ENCODE measurements around the gene CFAP99.
A peak's percentile ranks its signal among the peaks of the same experiment; 100 is the strongest.

CFAP99 gene

DNA sequence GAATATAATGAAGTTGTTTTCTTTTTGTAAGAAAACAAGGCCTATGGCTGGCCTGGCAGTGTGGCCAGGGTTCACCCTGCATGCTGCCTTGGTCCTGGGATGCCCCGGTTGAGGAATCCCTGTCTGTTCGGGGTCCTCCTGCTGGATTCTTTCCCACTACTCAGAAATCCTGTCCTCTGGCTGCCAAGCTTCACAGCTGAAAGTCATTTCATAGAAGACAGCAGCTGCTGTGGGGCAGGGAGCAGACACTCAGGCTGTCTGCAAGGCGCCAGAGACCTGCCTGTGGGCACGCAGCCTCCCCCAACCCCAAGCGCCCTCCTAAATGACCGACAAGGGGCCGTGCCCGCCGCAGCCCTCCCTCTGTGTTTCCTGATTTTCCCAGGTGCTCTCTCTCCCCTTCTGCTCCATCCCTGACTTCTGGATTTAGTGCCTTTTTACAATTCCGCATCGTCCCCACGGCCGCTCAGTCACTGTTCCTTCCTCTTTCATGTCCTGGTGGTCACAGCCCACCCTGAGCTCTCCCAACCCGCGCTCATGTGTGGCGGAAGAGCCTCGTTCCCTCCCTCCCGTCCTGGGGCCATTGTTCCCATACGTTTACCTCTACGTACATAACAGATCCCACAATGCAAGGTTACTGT lies 27.9 kb upstream of the CFAP99 start:
- DNase-seq = no peak

DNA sequence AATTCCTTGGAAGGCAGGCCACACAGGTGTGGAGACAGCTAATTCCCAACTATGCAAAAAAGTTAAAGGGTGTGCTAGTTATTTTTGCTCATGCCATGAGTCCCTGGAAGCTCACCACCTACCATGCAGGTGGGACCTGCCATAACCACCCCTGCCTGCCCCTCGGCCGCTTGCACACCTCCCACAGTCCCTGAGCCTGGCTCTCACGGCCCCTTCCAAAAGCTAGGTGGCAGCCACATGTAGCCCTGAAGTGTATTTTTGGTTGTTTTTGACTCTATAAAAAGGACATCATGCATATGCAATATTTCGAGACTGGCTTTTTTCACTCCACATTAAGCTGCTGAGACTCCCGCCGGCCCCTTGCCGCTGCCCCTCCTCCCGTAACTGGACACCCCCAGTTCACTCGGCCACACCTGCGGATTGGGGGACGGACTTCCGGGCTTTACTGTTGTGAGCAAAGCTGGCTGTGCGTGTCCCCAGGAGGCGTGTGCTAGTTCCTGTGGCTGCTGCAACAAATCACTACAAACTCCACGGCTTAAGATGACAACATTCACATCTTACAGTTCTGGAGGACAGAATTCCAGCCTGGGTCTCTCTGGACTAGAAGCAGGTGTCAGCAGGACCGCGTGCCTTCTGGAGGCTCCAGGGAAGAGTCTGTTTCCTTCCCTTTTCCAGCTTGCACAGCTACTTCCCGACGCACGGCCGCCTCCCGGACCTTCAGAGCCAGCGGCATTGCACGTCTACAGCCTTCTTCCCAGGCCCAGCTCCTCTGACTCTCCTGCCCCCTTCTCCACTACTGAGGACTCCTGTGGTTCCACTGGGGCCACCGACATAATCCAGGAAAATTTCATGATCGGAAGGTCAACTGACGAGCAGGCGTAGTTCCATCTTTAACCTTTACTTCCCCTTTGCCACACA lies 25.1 kb upstream of the CFAP99 start:
- no peak for DNase-seq

DNA sequence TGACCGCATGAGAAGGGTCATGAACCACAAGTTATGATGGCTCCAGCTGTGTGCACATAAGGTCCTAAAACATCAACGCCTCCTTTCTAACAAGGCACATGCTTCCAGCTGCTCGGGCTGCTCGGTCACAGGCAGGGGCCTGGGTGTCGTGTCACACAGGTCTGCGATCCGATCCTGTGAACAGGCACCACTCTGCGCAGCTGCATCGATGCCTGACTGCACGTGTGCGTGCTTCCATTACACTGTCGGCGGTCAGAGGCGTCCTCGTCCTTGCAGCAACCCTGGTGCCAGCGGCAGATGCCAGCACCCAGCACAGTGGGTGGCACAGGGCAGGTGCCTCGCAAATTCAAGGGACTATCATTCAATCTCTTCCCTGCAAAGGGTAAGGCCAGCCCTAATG lies 24.2 kb upstream of the CFAP99 start:
- DNase-seq = no peak

DNA sequence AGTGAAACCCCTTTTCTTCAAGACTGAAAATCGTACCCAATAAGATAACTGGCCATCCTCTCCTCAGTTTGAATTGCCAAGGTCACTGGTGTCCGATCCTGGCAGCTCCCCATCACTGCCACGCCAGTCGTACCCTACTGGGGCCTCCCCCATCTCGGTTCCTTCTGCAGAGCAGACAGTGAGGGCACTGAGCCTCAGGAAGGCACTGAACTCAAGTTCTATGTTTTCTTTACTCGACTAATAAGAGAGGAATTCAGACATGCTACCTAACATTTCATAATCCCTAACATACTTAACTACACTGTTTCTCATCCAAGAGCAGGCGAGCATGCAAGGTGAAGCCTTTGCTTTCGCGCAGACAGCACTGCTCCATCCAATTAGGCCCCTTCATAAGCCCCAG lies 23.7 kb upstream of the CFAP99 start:
- DNase-seq = no peak

DNA sequence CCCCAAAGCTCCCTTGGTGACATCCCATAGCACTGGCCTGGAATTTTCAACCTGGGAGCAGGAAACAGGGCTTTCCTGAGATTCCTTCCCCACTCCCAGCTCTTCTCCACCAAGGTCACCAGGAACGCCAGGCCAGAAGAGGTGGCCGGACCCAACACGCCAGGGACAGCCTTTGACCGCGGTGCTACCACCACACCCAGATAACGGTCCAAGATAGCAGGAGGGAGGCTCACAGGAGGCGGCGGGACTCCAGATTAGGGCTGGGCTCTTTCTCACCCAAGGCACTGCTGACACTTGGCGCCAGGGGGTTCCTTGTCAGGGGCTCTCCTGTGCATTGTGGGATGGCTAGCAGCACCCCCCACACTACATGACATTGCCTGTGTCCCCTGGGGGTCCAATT lies 23.2 kb upstream of the CFAP99 start:
- no peak for DNase-seq

DNA sequence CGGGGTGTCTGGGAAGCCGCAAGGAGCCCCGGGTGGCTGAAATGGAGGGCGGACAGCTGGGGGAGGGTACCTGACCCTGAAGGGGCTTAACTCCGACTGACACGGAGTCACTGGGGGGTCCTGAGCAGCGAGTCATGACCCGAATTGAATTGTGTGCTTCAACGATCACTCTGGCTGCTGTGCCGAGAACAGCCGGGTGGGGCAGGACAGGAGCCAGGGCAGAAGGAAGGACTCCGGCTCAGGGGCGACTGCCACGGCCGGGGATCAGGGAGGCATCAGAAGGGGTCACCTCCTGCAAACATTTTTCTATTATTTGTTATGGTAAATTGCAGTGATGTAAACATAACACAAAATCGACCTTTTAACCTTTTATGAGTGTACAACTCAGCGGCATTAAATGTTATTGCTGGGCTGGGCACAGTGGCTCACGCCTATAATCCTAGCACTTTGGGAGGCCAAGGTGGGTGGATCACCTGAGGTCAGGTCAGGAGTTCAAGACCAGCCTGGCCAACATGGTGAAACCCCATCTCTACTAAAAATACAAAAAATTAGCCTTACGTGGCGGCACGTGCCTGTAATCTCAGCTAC lies 21.9 kb upstream of the CFAP99 start:
- no peak for DNase-seq

DNA sequence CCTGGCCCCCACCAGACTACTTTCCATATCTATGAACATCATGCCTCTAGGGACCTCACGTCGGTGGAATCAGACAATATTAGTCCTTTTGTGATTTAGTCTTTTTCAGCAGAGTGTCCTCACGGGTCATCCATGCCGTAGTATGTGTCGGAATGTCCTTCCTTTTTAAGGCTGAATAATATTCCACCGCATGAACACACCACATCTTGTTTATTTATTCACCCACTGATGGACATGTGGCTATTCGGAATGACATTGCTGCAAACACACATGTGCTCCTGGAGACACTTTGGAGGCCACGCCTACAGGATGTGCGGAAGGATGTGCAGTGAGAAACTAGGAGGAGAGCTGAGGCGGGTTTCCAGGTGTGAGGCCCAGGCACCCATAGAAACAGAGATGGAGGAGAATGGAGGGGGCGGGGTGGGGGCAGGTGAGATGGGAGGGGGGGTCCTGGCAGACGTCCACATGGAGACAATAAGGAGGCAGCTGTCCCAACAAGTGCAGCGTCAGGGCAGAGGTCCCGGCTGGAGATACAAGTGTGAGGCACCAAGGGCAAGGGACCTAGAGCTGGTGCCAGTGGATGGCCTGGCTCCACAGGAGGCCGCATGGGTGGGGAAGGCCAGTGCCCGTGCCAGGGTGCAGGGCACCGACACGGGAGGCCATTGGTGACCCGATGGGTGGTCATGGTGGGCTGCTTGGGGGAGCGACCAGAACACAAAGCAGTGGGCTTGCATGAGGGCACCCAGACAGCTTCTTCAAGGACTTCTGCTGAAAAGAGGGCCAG lies 21.0 kb upstream of the CFAP99 start:
- no peak for DNase-seq

DNA sequence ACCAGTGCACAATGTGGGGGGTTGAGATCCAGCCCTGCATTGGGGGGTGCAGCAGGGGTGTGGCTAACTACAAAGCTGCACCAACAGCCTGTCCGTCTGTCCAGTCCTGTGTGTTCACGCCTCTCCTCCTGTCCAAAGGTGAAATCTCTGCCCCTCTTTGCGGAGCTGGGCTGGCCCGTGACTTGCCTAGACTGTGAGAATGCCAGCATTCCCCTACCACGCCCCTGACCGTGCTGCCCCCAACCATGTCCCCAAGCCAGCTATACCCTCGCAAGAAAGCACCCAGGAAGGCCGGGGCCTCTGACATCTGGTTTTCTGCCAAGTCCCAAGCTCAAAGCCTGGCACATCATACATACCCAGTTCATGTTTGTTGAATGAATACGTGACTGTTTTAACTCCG lies 19.5 kb upstream of the CFAP99 start:
- no peak for DNase-seq

DNA sequence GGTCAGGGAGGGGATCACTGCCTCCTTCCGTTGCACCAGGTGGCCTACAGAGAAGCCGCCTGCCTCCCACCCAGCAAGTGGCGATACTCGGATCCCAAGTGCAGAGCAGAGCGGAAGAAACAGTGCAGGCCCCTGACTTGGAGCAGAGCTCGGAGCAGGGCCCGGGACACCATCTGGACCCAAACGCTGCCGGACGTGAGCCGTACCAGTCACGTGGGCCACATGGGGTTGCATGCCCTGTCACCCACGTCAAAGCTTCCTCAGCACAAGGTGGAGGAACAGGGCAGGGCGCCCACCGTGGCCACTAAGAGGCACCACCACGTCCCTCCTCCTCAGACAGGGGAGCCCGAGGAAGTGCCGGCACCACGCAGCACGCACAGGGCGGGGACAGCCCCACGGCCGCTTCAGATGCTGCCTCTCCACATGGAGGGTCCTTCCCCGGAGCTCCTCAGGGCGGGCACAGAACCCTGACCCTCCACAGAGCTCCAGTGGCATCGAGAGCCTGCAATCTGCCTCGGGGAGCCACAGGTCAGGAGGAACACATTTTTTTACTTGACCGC lies 19.0 kb upstream of the CFAP99 start:
- DNase-seq = no peak

DNA sequence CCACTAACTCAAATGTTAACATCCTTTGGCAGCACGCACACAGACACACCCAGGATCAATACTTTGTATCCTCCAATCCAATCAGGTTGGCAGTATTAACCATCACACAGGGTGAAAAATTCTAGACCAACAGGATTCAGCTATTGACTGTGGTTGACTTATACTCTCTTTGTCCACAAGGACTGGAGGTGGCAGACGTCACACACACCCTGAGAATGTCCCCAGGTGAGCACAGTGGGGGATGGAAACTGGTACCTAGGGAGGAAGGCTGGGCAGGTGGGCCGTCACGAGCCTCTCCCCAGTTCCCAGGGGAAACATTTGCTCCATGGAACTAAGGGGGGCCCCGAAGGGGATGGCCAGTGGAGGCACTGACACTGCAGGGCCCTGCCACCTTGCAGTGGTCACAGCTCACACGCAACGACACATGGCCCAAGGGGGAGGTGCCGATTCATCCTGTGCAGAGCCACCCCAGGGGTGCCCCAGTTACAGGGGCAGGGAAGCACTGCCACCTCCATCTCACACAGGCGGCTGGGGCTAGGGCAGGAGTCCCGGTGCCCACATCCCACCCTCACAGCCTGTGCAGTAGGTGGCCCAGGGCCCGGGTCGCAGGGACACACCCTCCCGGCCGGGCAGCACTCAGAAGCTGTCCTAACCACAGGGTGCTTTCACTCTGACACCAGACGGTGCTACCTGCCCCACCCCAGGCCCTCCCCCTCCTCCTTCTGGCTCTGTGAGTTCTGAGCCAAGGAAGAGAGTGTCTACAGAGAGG lies 17.7 kb upstream of the CFAP99 start:
- no peak for DNase-seq

DNA sequence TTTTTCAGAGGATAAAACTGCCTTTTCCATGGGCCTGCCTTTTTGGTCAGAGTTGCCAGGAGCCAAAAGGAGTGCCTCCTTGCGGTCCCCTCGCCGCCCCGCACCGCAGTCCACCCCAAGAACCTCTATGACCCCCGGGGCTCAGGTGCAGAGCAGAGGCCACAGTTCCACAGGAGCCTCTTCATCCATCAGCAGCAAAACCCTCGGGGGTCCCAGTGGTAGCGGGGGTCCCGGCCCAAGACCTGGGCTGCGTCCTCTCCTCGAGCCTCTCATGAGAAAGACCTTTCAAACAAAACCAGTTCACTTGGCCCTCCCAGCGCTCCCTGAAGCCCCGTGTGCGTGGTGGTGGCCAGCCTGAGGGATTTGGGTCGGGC lies 17.2 kb upstream of the CFAP99 start:
- no peak for DNase-seq

DNA sequence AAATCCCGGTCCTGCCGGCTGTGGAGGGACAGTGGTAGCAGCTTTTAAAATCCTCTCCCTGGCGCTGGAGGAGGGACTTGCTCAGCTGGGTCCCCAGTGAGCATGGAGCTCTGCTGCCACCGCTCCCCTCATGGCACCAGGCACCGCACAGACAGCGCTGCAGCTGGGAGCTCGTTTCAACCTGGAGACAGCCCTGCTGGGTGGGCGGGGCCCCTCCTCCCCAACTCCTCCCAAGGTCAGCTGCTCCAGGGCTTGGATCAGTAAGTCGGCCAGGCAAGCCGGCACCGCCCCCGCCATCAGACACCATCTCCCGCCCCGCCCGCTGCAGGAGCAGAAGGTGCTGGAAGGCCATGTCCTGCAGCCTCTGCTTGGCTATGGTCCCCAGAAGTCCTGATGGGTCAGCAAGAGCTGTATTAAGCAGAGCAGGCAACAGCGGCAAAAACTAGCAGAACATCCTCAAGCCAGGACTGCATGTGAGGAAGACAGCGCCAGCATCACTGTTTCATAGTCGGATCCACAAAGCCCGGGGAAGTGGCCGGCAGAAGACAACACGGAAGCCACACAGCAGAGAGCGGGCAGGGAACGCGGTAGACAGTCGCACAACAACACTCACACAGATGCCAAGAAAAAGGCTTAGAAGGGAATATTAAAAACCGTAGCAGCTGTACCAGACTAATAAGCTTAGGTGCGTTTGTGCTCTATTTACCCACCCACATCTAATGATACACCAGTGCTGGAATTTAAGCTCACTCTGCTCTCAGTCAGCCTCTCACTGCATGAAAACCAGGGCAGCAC lies 16.5 kb upstream of the CFAP99 start:
- peak in 42 of 51 donors; percentile 22 to 78 (median 48) for DNase-seq

DNA sequence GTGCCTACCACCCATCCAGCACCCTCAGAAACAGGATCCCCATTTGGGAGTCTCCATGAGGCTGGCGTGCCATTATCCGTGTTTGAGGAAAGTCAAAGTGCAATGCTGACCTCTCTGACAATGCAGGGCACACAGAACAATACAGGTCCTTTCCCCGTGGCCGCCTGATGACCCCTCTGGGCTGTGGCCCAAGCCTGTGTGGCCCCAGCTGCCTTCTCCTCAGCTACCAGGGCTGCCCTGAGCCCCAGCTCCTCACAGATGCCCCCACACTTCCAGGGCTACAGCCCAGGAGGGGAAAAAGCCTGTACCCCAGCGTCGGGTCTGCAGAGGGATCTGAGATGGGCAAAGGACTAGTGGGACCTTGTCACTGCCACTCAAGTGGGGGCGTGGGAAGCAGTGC lies 15.8 kb upstream of the CFAP99 start:
- DNase-seq = peak in 29 of 51 donors; percentile 8 to 73 (median 33)

DNA sequence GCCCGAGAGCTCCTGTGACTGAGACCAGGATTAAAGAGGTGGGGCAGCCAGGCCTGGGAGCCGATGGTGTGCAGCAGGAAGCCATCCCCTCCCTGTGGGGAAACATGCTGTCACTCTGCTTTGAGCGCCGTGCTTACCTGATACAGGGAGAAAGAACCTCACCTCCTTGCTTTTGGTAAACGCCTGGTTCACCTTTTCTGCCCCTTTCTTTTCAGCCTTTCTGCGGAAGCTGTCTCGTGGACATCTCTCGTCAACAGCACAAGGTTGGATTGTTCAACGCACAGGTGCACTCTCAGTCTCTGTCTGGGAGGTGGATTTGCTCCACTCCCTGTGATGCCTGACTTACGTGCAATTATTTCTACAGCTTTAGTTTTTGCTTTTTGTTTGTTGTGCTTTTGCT lies 12.3 kb upstream of the CFAP99 start:
- peak in 1 of 51 donors; percentile 30 for DNase-seq

DNA sequence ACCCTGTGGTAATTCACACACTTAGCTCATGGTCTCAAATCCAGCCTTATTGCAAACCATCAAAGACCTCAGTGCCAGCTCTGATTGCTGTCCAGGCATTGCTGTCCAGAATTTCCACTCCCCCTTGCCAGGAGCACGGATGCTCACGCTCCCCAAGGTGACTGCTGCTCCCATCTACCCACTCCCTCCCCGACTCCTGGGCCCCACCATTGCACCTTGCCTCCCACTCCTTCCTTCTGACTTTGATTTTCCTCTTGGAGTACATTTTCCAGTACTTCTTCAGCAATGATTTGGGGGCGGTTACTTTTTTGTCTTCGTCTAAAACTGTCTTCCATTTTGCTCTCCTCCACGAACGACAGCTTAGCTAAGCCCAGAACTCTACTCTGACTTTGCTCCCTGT lies 11.8 kb upstream of the CFAP99 start:
- DNase-seq = peak in 1 of 51 donors; percentile 65

DNA sequence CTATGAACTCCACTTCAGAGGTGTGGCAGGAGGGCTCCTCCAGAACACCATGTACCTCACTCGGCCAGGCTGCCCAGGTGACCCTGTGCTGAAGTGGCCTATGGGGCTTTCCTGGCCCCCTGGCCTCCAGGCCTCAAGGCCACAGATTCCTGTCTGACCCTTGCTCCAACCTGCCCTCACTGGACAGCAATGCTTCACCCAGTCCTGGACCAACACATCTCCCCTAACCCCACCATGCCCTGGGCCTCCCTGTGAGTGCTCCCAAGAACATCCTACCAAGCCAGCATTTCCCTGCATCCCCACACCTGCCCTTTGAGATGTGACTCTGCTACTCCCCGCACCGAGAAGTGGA lies 10.8 kb upstream of the CFAP99 start:
- no peak for DNase-seq

DNA sequence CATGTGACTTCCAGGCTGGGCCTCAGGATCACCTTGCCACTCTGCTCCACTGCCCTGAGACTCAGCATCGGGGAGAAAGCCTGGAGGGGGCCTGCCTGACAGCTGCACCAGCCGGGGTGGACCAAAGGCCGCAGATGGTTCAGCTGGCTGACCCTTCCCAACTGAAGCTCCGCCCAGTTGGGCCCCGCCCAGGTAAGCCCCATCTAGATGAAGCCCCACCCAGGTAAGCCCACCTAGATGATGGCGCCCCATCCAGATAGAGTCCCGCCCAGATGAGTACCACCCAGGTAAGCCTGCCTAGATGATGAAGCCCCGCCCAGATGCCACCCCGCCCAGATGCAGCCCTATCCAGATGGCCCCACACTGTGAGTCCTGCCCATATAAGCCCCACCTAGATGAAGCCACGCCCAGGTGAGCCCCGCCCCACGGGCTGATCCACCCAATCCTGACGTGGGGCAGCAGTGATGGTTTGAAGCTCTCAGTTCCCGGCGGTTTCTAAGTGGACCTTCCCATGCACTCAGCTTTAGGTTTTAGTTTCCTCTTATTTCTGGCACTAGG lies 10.3 kb upstream of the CFAP99 start:
- no peak for DNase-seq

DNA sequence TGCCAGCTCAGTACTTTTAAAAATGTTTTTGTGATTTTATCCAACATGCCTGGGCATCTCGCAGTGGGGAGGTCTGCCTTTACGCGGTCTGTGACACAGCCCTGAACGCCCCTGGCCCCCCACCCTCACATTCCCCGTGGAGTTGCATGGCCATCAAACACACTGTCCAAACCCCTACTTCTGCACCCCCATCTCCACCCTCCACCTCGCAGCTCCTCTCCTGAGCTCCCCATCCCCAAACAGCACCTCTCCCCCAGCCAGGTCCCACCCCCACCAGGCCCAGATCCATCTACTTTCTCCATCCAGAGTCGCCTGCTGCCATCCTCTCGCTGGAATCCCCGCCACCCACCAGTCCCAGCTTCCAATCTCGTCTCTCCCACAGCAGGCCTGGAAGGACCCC lies 9.8 kb upstream of the CFAP99 start:
- no peak for DNase-seq

DNA sequence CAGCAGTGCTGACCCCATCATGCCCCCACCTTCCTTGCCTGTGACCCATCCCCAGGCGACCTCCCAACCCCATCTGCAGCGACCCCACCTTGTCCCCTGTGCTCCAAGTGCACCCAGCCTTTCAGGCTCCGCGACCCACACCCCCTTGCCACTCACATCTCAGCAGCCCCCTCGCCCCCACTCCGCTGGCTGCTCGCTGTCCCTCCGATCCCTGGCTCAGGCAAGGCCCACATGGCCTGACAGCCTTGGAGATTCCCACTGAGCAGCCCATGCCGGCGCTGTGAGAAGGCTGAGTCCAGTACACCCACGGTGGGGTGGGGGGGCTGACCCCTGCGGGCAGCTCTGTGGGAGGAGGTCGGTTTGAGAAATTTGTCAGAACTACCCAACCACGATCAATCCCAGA lies 9.4 kb upstream of the CFAP99 start:
- no peak for DNase-seq

Data from hypothalamus (tissue), 51 donors.